ENCODE results near the gene PAAF1. TPM values are rescaled to one million over a fixed set of nuclear protein-coding genes. Genes with fewer than 3 reads are reported as not detected.

PAAF1 gene
- total and polyA plus RNA-seq, 2 of the 13 experiments (the other 11 are each of a cell fraction or from before 2014, with no cell fraction given) = 13.5 to 28.8 TPM

- TF ChIP-seq THRA (CRISPR knock-in tag; IDR thresholded peaks at IDR 0.05; ENCODE audit: borderline replicate concordance) (peak; percentile 49; the same call in 1 of the 2 replicates), ZMAT3 (CRISPR knock-in tag; conservative IDR thresholded peaks at IDR 0.05) (no peak; the same call in 1 of the 2 replicates), KDM3A (CRISPR knock-in tag; IDR thresholded peaks at IDR 0.05; ENCODE audit: low read depth) (peak; percentile 93), TIGD3 (CRISPR knock-in tag; IDR thresholded peaks at IDR 0.05; ENCODE audit: borderline replicate concordance) (no peak), ZNF878 (CRISPR knock-in tag; IDR thresholded peaks at IDR 0.05) (peak; percentile 78; the same call in 1 of the 2 replicates), ZBTB40 (IDR thresholded peaks at IDR 0.05) (peak; percentile 50), ZBTB40 (CRISPR knock-in tag; IDR thresholded peaks at IDR 0.05) (peak; percentile 51; the same call in 1 of the 2 replicates), SRSF9 (IDR thresholded peaks at IDR 0.05; ENCODE audit: borderline replicate concordance, insufficient read depth, low read depth, low read length, poor library complexity, severe bottlenecking) (no peak)
- TF ChIP-seq, protein P1, sequence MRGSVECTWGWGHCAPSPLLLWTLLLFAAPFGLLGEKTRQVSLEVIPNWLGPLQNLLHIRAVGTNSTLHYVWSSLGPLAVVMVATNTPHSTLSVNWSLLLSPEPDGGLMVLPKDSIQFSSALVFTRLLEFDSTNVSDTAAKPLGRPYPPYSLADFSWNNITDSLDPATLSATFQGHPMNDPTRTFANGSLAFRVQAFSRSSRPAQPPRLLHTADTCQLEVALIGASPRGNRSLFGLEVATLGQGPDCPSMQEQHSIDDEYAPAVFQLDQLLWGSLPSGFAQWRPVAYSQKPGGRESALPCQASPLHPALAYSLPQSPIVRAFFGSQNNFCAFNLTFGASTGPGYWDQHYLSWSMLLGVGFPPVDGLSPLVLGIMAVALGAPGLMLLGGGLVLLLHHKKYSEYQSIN (CRISPR knock-in tag; IDR thresholded peaks at IDR 0.05; ENCODE audit: borderline replicate concordance) = no peak
- TF ChIP-seq, protein P2, sequence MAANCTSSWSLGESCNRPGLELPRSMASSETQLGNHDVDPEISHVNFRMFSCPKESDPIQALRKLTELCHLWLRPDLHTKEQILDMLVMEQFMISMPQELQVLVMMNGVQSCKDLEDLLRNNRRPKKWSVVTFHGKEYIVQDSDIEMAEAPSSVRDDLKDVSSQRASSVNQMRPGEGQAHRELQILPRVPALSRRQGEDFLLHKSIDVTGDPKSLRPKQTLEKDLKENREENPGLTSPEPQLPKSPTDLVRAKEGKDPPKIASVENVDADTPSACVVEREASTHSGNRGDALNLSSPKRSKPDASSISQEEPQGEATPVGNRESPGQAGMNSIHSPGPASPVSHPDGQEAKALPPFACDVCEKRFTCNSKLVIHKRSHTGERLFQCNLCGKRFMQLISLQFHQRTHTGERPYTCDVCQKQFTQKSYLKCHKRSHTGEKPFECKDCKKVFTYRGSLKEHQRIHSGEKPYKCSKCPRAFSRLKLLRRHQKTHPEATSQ (CRISPR knock-in tag; IDR thresholded peaks at IDR 0.05; ENCODE audit: borderline replicate concordance) = peak; percentile 51; the same call in 1 of the 2 replicates
Measured at GRCh38 chr11:73876424-73877310, at the start of gene PAAF1, which contains the start of gene COA4 (continued).
